GM12872 (cell line): ENCODE measurements around the gene PPP1R14B.

ENCODE experiments used
- CTCF ChIP-seq: IDR thresholded peaks from 3 replicates; pipeline ENCODE4 v1.5.1; 2011; ENCODE audit warnings: low read depth, mild to moderate bottlenecking, low read length, moderate library complexity; ENCODE audit not compliant: insufficient read depth

Gene PPP1R14B

GRCh38 chr11:64291262-64291751 lies 44.6 kb upstream of the PPP1R14B start, which contains the start of gene KCNK4:
TSS of gene KCNK4 (plus strand) at chr11:64291302. CDS start at chr11:64293019, 1,717 bp downstream.
- no peak for TF ChIP-seq CTCF

DNA sequence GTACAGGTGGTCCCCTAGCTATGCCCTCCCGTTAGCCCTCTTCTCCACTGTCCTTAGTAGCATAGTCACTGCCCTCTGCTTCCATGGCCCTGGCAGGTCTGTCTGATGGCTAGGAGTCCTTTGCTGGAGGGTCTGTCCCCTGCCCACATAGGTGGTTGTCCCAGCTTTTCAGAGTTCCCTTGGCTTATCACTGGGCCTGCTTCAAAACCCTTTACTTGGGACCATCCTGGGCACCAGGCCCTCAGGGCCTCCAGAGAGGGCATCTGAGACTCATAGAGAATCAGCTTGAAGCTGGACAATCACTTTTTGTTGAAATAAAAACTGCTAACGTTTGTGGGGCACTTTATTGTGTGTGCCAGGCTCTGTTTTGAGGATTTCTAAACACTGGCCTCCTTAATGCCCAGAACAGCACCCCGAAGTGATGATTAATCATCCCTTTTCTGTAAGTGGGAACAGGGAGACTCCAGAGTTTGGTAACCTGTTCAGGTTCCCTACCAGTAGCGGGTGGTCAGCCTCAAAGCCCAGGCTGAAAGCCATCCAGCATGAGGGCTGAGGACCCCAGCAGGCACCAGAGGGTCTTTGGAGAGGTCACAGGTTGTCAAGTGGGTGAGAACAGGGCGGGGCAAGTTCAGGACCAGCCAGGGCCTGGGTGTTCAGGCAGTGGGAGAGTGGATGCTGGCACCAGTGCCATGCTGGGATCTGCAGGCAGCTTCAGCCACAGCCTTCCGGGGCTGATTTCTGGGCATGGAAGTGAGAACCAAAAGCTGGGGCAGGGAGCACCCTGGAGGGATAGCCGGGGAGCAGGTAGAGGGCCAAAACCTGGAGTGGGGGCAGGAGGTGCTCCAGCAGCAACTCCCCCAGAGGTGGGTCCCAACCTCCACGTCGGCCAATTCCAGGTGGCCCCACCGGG lies 43.9 kb upstream of the PPP1R14B start:
- no peak for TF ChIP-seq CTCF

DNA sequence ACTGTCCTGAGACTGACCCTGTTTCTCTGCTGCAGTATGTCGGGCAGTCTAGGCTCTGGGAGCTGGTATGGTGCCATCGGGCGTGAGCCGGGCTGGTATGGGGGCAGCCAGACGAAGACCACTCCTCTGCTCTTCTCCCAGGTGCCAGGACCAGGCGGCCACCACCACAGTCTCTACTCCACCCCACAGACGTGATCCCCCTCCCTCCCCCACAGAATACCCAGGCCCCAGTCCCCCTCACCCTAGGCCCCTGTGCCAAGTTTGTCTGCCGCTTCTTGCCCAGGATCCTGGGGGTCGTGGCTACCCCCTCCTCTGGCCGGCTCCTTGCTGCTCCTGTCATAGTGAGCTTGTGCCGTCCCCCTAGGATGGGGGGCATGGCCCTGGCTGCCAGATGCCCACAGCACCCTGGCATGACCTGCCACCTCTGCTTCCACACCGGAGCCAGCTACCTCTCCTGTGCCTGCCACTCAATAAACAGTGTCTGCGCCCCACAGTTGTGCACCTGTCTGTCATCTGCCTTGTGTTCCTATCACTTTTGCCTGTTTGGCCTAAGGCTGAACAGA lies 42.3 kb upstream of the PPP1R14B start:
- TF ChIP-seq CTCF: no peak

- no peak for TF ChIP-seq CTCF
These were observed 41.6 kb upstream of the PPP1R14B start for GRCh38 chr11:64288353-64288750.

GRCh38 chr11:64287676-64288352 lies 41.1 kb upstream of the PPP1R14B start:
- no peak for TF ChIP-seq CTCF

- no peak for TF ChIP-seq CTCF
These were observed 40.0 kb upstream of the PPP1R14B start for GRCh38 chr11:64286801-64287159.
